Vagina (tissue), 2 donors: ENCODE measurements around the gene GRAMD2A.

Experiments
- CTCF ChIP-seq, 3 experiments: fragments of 450-650 bp in 2 of 3; fragments of 200-600 bp in 1 of 3; sonication (generic) in 1 of 3; IDR thresholded peaks; one replicate each; pipeline ENCODE4 v1.5.1; 2017 to 2019; ENCODE audit warnings: antibody characterized with exemption in 3 of 3, mild to moderate bottlenecking in 2 of 3, moderate library complexity in 2 of 3
- POLR2A ChIP-seq, 2 donors: fragments of 450-650 bp; IDR thresholded peaks; one replicate each; pipeline ENCODE4 v1.6.1; 2017; ENCODE audit warnings: antibody characterized with exemption in 2 of 2, mild to moderate bottlenecking in 2 of 2, moderate library complexity in 2 of 2
- POLR2AphosphoS5 ChIP-seq, 2 donors: sonication (generic); formaldehyde crosslinking; IDR thresholded peaks; one replicate each; pipeline ENCODE4 v1.9.0; 2017; ENCODE audit warnings: antibody characterized with exemption in 2 of 2, mild to moderate bottlenecking in 2 of 2, low read depth in 1 of 2; ENCODE audit not compliant: insufficient read depth in 1 of 2

GRCh38 chr15:72197460-72198355 lies at the start of gene GRAMD2A:
- TF ChIP-seq CTCF (IDR thresholded peaks at IDR 0.05) (no peak), POLR2A (IDR thresholded peaks at IDR 0.05) (no peak), POLR2AphosphoS5 (IDR thresholded peaks at IDR 0.05; ENCODE audit: insufficient read depth in 1 of 2, low read depth in 1 of 2) (no peak)
